Mucosa of descending colon (tissue), 3 donors: ENCODE data around the gene IGFBP7. TPM values are rescaled to one million over a fixed set of nuclear protein-coding genes. Genes with fewer than 3 reads are reported as not detected.

Source experiments
- ATAC-seq: fragments of 200-7000 bp; cut with Tn5 transposase; one replicate; pipeline ENCODE4 v1.9.1; 2020; ENCODE audit warnings: mild to moderate bottlenecking, moderate library complexity
- DNase-seq, 3 donors: peaks; one replicate each; pipeline ENCODE4 v3.0.0-alpha.2; 2020
- H3K36me3 ChIP-seq: fragments of 200-600 bp; one replicate; pipeline ENCODE4 v1.8.0; 2021; ENCODE audit warnings: low read depth, mild to moderate bottlenecking
- H3K4me1 ChIP-seq: fragments of 200-600 bp; one replicate; pipeline ENCODE4 v1.8.0; 2021; ENCODE audit warnings: low read depth, mild to moderate bottlenecking
- H3K4me3 ChIP-seq: fragments of 200-600 bp; one replicate; pipeline ENCODE4 v1.8.0; 2021; ENCODE audit warnings: mild to moderate bottlenecking
- H3K9me3 ChIP-seq: fragments of 200-600 bp; one replicate; pipeline ENCODE4 v1.8.0; 2021; ENCODE audit warnings: mild to moderate bottlenecking
- CTCF ChIP-seq: fragments of 200-600 bp; IDR thresholded peaks from one replicate; pipeline ENCODE4 v1.8.0; 2022; ENCODE audit warnings: antibody characterized with exemption, mild to moderate bottlenecking
- intact Hi-C, 2 donors: fragments of 100-400 bp; cut with DNase I in 1 of 2; cut with micrococcal nuclease in 1 of 2; formaldehyde crosslinking; loops; one replicate each; pipeline versions ENCODE4 v1.11.0 to v1.11.1; 2022; cut with DNase I, micrococcal nuclease
- total RNA-seq, 3 donors: library from RNA; stranded (reverse); fragmentation: NEBNext Ultra II Directional in 2 of 3; extraction: Animal tissue kit (Norgen Biotek cat#: 25700) in 2 of 3; gene quantifications; one replicate each; pipeline versions ENCODE4 v1.2.1 to v1.2.4, GENCODE V29; 2021 to 2023
- donor health status: DM: no; HTN: no; CAD: no; lungs with moderate emphysema.
- donor health status: DM: no; HTN: no; CAD: no.
- donor health status: DM: no; HTN: yes; CAD: no.

The IGFBP7 gene
- total RNA-seq, 3 donors from 2014 or later: 32.7 to 225 (median 116) TPM

- intact Hi-C loops: no loop called here
- no peaks in the 10 kb centered on the region for H3K4me1 ChIP-seq
These were observed 11.8 kb downstream of the IGFBP7 start for GRCh38 chr4:57098415-57098814.

DNA sequence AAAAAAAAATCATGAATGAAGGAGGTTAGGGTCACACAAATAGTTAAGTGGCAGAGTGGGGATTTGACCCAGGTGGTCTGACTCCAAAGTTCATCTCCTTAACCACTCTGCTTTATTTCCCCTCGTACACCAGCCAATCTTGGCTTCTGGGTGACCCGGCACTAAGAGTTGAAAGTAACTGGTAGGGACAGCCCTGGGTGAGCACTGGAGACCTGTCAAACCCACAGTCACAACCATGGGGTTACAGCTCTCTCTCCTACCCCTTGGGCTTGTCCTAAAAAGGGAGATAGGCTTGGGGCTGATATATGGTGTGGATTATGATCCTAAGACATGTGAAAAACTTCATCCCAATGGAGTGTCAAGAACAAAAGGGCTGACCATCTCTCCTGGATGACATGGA lies 12.5 kb downstream of the IGFBP7 start:
- no peak for DNase-seq
- Histone ChIP-seq H3K36me3 (no peaks in the 10 kb centered on the region), H3K9me3 (no peaks in the 10 kb centered on the region), H3K4me1 (no peaks in the 10 kb centered on the region), H3K4me3 (no peak overlapping the region)
- intact Hi-C loops: no loop called here
- no peak for ATAC-seq
- no peak for TF ChIP-seq CTCF

More at GRCh38 chr4:57098415-57098814, 11.8 kb downstream of the IGFBP7 start:
- no peak for TF ChIP-seq CTCF
- DNase-seq (no peak), ATAC-seq (no peak)
- Histone ChIP-seq H3K4me3 (no peak overlapping the region), H3K36me3 (no peaks in the 10 kb centered on the region), H3K9me3 (no peaks in the 10 kb centered on the region)

- ATAC-seq: no peak
- no peak for DNase-seq
- H3K9me3 ChIP-seq: no peaks in the 10 kb centered on the region
- no peaks in the 10 kb centered on the region for H3K36me3 ChIP-seq
- no peak overlapping the region for H3K4me3 ChIP-seq
- no peak for TF ChIP-seq CTCF
- H3K4me1 ChIP-seq: no peaks in the 10 kb centered on the region
- intact Hi-C loops: no loop called here
These were observed 14.2 kb downstream of the IGFBP7 start for GRCh38 chr4:57095956-57096355.

- ATAC-seq: no peak
These were observed 14.9 kb downstream of the IGFBP7 start for GRCh38 chr4:57095245-57095644.

GRCh38 chr4:57094832-57095223 lies 15.4 kb downstream of the IGFBP7 start:
- intact Hi-C loops: no loop called here
- Histone ChIP-seq H3K9me3 (no peaks in the 10 kb centered on the region), H3K36me3 (no peaks in the 10 kb centered on the region), H3K4me3 (no peak overlapping the region), H3K4me1 (no peaks in the 10 kb centered on the region)
- DNase-seq (no peak), ATAC-seq (no peak)
- TF ChIP-seq CTCF: no peak

More at GRCh38 chr4:57095245-57095644, 14.9 kb downstream of the IGFBP7 start:
- Histone ChIP-seq H3K9me3 (no peaks in the 10 kb centered on the region), H3K4me1 (no peaks in the 10 kb centered on the region), H3K4me3 (no peak overlapping the region), H3K36me3 (no peaks in the 10 kb centered on the region)
- DNase-seq: no peak
- no peak for TF ChIP-seq CTCF
- intact Hi-C loops: no loop called here
